SU-DHL-6 (cell line): ENCODE measurements around the gene EBI3.

Source experiments
- CTCF ChIP-seq: fragments of 200-600 bp; sonication (generic); IDR thresholded peaks from one replicate; pipeline ENCODE4 v1.5.1; 2017; ENCODE audit warnings: antibody characterized with exemption, mild to moderate bottlenecking, low read length, moderate library complexity; ENCODE audit not compliant: insufficient read depth, poor library complexity, severe bottlenecking
- EZH2phosphoT487 ChIP-seq: fragments of 200-600 bp; sonication (generic), shearing (Covaris generic); conservative IDR thresholded peaks from 2 replicates; pipeline ENCODE4 v1.6.1; 2018; ENCODE audit warnings: mild to moderate bottlenecking, antibody characterized with exemption, low read length, moderate library complexity, mixed read lengths

GRCh38 chr19:4215807-4216206 is 13.5 kb upstream of the EBI3 start:
- no peak for TF ChIP-seq EZH2phosphoT487
- no peak for TF ChIP-seq CTCF
